ENCODE results near the gene APEH.

GRCh38 chr3:49727924-49728361 is 53.8 kb downstream of the APEH start:
- TF ChIP-seq POLR2A (IDR thresholded peaks at IDR 0.05; ENCODE audit: low read depth) (no peak), CTCF (IDR thresholded peaks at IDR 0.05) (no peak), POLR2AphosphoS5 (IDR thresholded peaks at IDR 0.05) (no peak), EP300 (IDR thresholded peaks at IDR 0.05) (no peak)

All from esophagus muscularis mucosa (tissue), 4 donors.